ENCODE data around the gene PDIA4.

The PDIA4 gene

GRCh38 chr7:148954766-148955165 is 73.5 kb downstream of the PDIA4 start:
- TF ChIP-seq CTCF (IDR thresholded peaks at IDR 0.05): no peak
- TF ChIP-seq ZFX (IDR thresholded peaks at IDR 0.05; ENCODE audit: borderline replicate concordance): no peak
- H3K27ac ChIP-seq: no peak overlapping the region

GRCh38 chr7:148953676-148954075 is 74.6 kb downstream of the PDIA4 start:
- H3K27ac ChIP-seq: no peak overlapping the region
- TF ChIP-seq CTCF (IDR thresholded peaks at IDR 0.05) (no peak), ZFX (IDR thresholded peaks at IDR 0.05; ENCODE audit: borderline replicate concordance) (no peak)
